Mucosa of rectum (tissue), 2 donors: ENCODE data around the gene KCNK4.

ENCODE experiments used
- H3K27ac ChIP-seq, 2 donors: one replicate each; pipeline ENCODE4 v1.7.0; 2013; ENCODE audit warnings: inconsistent platforms in 2 of 2, low read depth in 2 of 2, low read length in 2 of 2
- H3K27me3 ChIP-seq, 2 donors: one replicate each; pipeline ENCODE4 v1.7.0; 2013; ENCODE audit warnings: low read length in 2 of 2; ENCODE audit not compliant: control insufficient read depth in 2 of 2, insufficient read depth in 2 of 2
- H3K36me3 ChIP-seq, 2 donors: one replicate each; pipeline ENCODE4 v1.7.0; 2013; ENCODE audit warnings: low read length in 2 of 2; ENCODE audit not compliant: control insufficient read depth in 2 of 2, insufficient read depth in 2 of 2
- H3K4me1 ChIP-seq, 2 donors: one replicate each; pipeline ENCODE4 v1.7.0; 2013; ENCODE audit warnings: low read length in 2 of 2, mild to moderate bottlenecking in 1 of 2; ENCODE audit not compliant: control insufficient read depth in 2 of 2, insufficient read depth in 2 of 2
- H3K4me3 ChIP-seq, 2 donors: one replicate each; pipeline ENCODE4 v1.7.0; 2013; ENCODE audit warnings: low read length in 2 of 2
- H3K9ac ChIP-seq, 2 donors: one replicate each; pipeline ENCODE4 v1.7.0; 2013; ENCODE audit warnings: low read length in 2 of 2, low read depth in 1 of 2, mild to moderate bottlenecking in 1 of 2
- H3K9me3 ChIP-seq, 2 donors: one replicate each; pipeline ENCODE4 v1.7.0; 2013; ENCODE audit warnings: low read length in 2 of 2; ENCODE audit not compliant: control insufficient read depth in 2 of 2
- donor health status: healthy.
- donor health status: Normal muscosa, but diverticular disease.

Gene KCNK4

GRCh38 chr11:64339754-64340408 is 48.8 kb downstream of the KCNK4 start, which contains the start of gene CCDC88B:
Gene CCDC88B (plus strand): TSS chr11:64340204. CDS start chr11:64340267, 63 bp downstream.
- H3K4me3 ChIP-seq, result peak within 1 kb of the TSS; percentile 58 to 61

GRCh38 chr11:64340671-64341335 is 49.7 kb downstream of the KCNK4 start:
- peaks cover 0 to 2% of the 10 kb centered on the region in 2 donors for H3K36me3 ChIP-seq
- H3K9me3 ChIP-seq, result no peaks in the 10 kb centered on the region
- no peaks in the 10 kb centered on the region for H3K27me3 ChIP-seq
- H3K27ac ChIP-seq, result peak overlapping the region; percentile 29 to 68
- H3K4me3 ChIP-seq, result peak overlapping the region; percentile 58 to 61
- H3K4me1 ChIP-seq, result peaks cover 24 to 27% of the 10 kb centered on the region in 2 donors
- H3K9ac ChIP-seq, result peak overlapping the region; percentile 26 to 86

More at GRCh38 chr11:64339754-64340408, 48.8 kb downstream of the KCNK4 start, which contains the start of gene CCDC88B:
- H3K9ac ChIP-seq, result peak within 1 kb of the TSS; percentile 60 to 86
- no peaks in the 10 kb centered on the region for H3K9me3 ChIP-seq
- H3K36me3 ChIP-seq, result peaks cover 0 to 2% of the 10 kb centered on the region in 2 donors
- peak within 1 kb of the TSS; percentile 29 to 68 for H3K27ac ChIP-seq
- H3K4me1 ChIP-seq, result peaks cover 24 to 28% of the 10 kb centered on the region in 2 donors
- H3K27me3 ChIP-seq, result no peaks in the 10 kb centered on the region

- Histone ChIP-seq H3K4me1 (peaks cover 24 to 27% of the 10 kb centered on the region in 2 donors), H3K27ac (peak overlapping the region in 1 of 2 donors; percentile 14), H3K9ac (peak overlapping the region in 1 of 2 donors; percentile 86), H3K9me3 (no peaks in the 10 kb centered on the region), H3K27me3 (no peaks in the 10 kb centered on the region), H3K4me3 (peak overlapping the region; percentile 58 to 61), H3K36me3 (peaks cover 0 to 2% of the 10 kb centered on the region in 2 donors)
Measured at GRCh38 chr11:64341429-64341828, 50.3 kb downstream of the KCNK4 start.

- peak overlapping the region; percentile 61 to 69 for H3K4me3 ChIP-seq
- no peaks in the 10 kb centered on the region for H3K9me3 ChIP-seq
- H3K27me3 ChIP-seq, result no peaks in the 10 kb centered on the region
- H3K4me1 ChIP-seq, result peaks cover 24 to 27% of the 10 kb centered on the region in 2 donors
- peak overlapping the region; percentile 70 to 72 for H3K27ac ChIP-seq
- H3K9ac ChIP-seq, result peak overlapping the region; percentile 65 to 86
- H3K36me3 ChIP-seq, result peaks cover 0 to 2% of the 10 kb centered on the region in 2 donors
Measured at GRCh38 chr11:64341851-64342791, 51.0 kb downstream of the KCNK4 start.

GRCh38 chr11:64342869-64343745 is 52.0 kb downstream of the KCNK4 start:
- no peaks in the 10 kb centered on the region for H3K9me3 ChIP-seq
- no peak overlapping the region for H3K4me3 ChIP-seq

GRCh38 chr11:64343767-64344559 is 52.9 kb downstream of the KCNK4 start:
- no peak overlapping the region for H3K27ac ChIP-seq
- no peak overlapping the region for H3K9ac ChIP-seq
- peaks cover 0 to 2% of the 10 kb centered on the region in 2 donors for H3K36me3 ChIP-seq
- no peaks in the 10 kb centered on the region for H3K27me3 ChIP-seq
- H3K9me3 ChIP-seq, result no peaks in the 10 kb centered on the region
- peaks cover 24 to 27% of the 10 kb centered on the region in 2 donors for H3K4me1 ChIP-seq
- H3K4me3 ChIP-seq, result no peak overlapping the region

More at GRCh38 chr11:64342869-64343745, 52.0 kb downstream of the KCNK4 start:
- no peaks in the 10 kb centered on the region for H3K27me3 ChIP-seq
- peaks cover 0 to 2% of the 10 kb centered on the region in 2 donors for H3K36me3 ChIP-seq
- peak overlapping the region in 1 of 2 donors; percentile 70 for H3K27ac ChIP-seq
- no peak overlapping the region for H3K9ac ChIP-seq
- H3K4me1 ChIP-seq, result peaks cover 24 to 27% of the 10 kb centered on the region in 2 donors

GRCh38 chr11:64344787-64345186 is 53.7 kb downstream of the KCNK4 start:
- Histone ChIP-seq H3K9me3 (no peaks in the 10 kb centered on the region), H3K4me3 (no peak overlapping the region), H3K27me3 (no peaks in the 10 kb centered on the region), H3K27ac (no peak overlapping the region), H3K36me3 (peaks cover 0 to 2% of the 10 kb centered on the region in 2 donors), H3K9ac (no peak overlapping the region), H3K4me1 (peaks cover 20 to 23% of the 10 kb centered on the region in 2 donors)

- H3K36me3 ChIP-seq, result peaks cover 0 to 2% of the 10 kb centered on the region in 2 donors
- H3K27me3 ChIP-seq, result no peaks in the 10 kb centered on the region
- peaks cover under 1 to 5% of the 10 kb centered on the region in 2 donors for H3K4me1 ChIP-seq
Measured at GRCh38 chr11:64347193-64347867, 56.2 kb downstream of the KCNK4 start.

More at GRCh38 chr11:64347193-64347867, 56.2 kb downstream of the KCNK4 start:
- H3K4me3 ChIP-seq, result no peak overlapping the region
- no peak overlapping the region for H3K27ac ChIP-seq
- H3K9me3 ChIP-seq, result no peaks in the 10 kb centered on the region
- no peak overlapping the region for H3K9ac ChIP-seq
